Measurements from ENCODE around the gene LARP1B.
"Not testable (repeated sequence)": the region's sequence is repeated elsewhere in the genome, so short reads cannot be mapped to it uniquely, and the experiment has no call there.

The LARP1B gene

GRCh38 chr4:128228845-128229795, 168.0 kb downstream of the LARP1B start:
- DNase-seq: no peak

- no peak for DNase-seq
Observed at GRCh38 chr4:128232719-128233118, 171.6 kb downstream of the LARP1B start.

- no peak for DNase-seq
Observed at GRCh38 chr4:128234836-128235235, 173.7 kb downstream of the LARP1B start.

GRCh38 chr4:128241019-128241418, 179.9 kb downstream of the LARP1B start:
- DNase-seq: no peak

- no peak for DNase-seq
Observed at GRCh38 chr4:128241425-128241913, 180.4 kb downstream of the LARP1B start.

GRCh38 chr4:128241981-128242380, 180.9 kb downstream of the LARP1B start:
- DNase-seq: no peak

- DNase-seq: no peak
Observed at GRCh38 chr4:128242601-128243000, 181.5 kb downstream of the LARP1B start.

- DNase-seq: no peak
Observed at GRCh38 chr4:128244379-128244778, 183.3 kb downstream of the LARP1B start.

GRCh38 chr4:128245391-128245790, 184.3 kb downstream of the LARP1B start:
- DNase-seq: not testable (repeated sequence)

- DNase-seq: no peak
Observed at GRCh38 chr4:128247906-128248305, 186.8 kb downstream of the LARP1B start.

GRCh38 chr4:128249787-128250668, 188.9 kb downstream of the LARP1B start:
- DNase-seq: no peak

- no peak for DNase-seq
Observed at GRCh38 chr4:128255906-128256305, 194.8 kb downstream of the LARP1B start.

- no peak for DNase-seq
Observed at GRCh38 chr4:128256539-128256938, 195.4 kb downstream of the LARP1B start.

- not testable (repeated sequence) for DNase-seq
Observed at GRCh38 chr4:128258166-128258565, 197.1 kb downstream of the LARP1B start.

GRCh38 chr4:128259889-128260288, 198.8 kb downstream of the LARP1B start:
- DNase-seq: not testable (repeated sequence)
